NOMO-1 (cell line): ENCODE measurements around the gene TP53I11.
A peak's percentile ranks its signal among the peaks of the same experiment; 100 is the strongest.

Experiments used
- DNase-seq, 2 experiments: peaks; one replicate each; lab custom pipeline; 2025; ENCODE audit not compliant: unreplicated experiment in 2 of 2; lab: John Stamatoyannopoulos, UW

The TP53I11 gene

GRCh38 chr11:44917741-44918140 is 32.9 kb downstream of the TP53I11 start:
- no peak for DNase-seq

GRCh38 chr11:44916801-44917385 is 33.8 kb downstream of the TP53I11 start:
- DNase-seq = no peak

GRCh38 chr11:44916331-44916730 is 34.4 kb downstream of the TP53I11 start:
- DNase-seq = no peak

- DNase-seq = peak; percentile 36 to 77
Observed at GRCh38 chr11:44915621-44916020, 35.1 kb downstream of the TP53I11 start.

GRCh38 chr11:44915004-44915403 is 35.7 kb downstream of the TP53I11 start:
- DNase-seq = no peak

GRCh38 chr11:44914105-44914504 is 36.6 kb downstream of the TP53I11 start:
- no peak for DNase-seq

GRCh38 chr11:44913502-44913901 is 37.2 kb downstream of the TP53I11 start:
- DNase-seq = no peak

GRCh38 chr11:44912270-44912987 is 38.3 kb downstream of the TP53I11 start:
- DNase-seq = no peak

GRCh38 chr11:44911029-44911814 is 39.5 kb downstream of the TP53I11 start:
- DNase-seq = peak; percentile 56 to 74

- no peak for DNase-seq
Observed at GRCh38 chr11:44910591-44910990, 40.1 kb downstream of the TP53I11 start.

- no peak for DNase-seq
Observed at GRCh38 chr11:44909557-44909956, 41.1 kb downstream of the TP53I11 start.

GRCh38 chr11:44906649-44907048 is 44.0 kb downstream of the TP53I11 start:
- no peak for DNase-seq

GRCh38 chr11:44905131-44905866 is 45.4 kb downstream of the TP53I11 start:
- DNase-seq = no peak

GRCh38 chr11:44904261-44905020 is 46.2 kb downstream of the TP53I11 start:
- no peak for DNase-seq

- no peak for DNase-seq
Observed at GRCh38 chr11:44903518-44903917, 47.2 kb downstream of the TP53I11 start.

- no peak for DNase-seq
Observed at GRCh38 chr11:44903035-44903434, 47.6 kb downstream of the TP53I11 start.

GRCh38 chr11:44901786-44902185 is 48.9 kb downstream of the TP53I11 start:
- no peak for DNase-seq

GRCh38 chr11:44901120-44901633 is 49.5 kb downstream of the TP53I11 start:
- no peak for DNase-seq

- DNase-seq = no peak
Observed at GRCh38 chr11:44899959-44900358, 50.7 kb downstream of the TP53I11 start.
